Measurements from ENCODE around the gene PRR9. TPM values are rescaled to one million over a fixed set of nuclear protein-coding genes. Genes with fewer than 3 reads are reported as not detected.

Gene PRR9
- total RNA-seq, 1 experiment from 2014 or later: not detected

DNA sequence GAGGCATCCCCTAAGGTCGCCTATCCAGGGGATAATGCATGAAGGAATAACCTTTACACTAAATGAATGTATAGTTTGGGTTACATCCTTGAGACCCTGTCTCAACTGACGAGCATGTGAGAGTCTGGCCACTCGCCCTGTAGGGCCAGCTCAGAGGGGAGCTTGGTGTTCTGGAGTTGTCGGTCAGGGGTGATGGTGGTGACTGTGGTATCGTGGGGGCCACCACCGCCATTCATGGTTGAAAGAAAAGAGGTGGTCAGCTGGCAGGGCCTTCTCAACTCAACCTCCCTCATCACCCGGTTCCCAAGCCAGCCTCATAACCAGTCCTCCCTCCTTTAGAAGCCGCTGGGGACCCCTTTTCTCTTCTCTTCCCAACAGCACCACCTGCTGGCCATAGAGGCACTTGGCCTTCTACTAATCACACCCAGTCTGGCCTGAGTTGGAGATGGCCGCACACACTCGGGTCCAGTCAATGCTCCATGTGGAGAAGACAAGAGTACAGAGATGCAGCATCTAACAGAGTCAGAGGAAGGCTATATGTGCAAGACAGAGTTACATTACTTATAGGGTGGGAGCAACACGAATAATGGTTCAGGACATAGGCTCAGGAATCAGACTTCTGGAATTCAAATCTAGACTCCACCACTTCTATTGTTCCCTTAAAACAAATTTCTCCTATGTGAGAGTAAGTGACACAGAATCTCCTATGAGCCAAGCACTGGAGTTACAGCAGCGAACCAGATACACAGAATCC lies 11.9 kb downstream of the PRR9 start:
- peak; percentile 13 for DNase-seq (ENCODE audit: low read depth)

DNA sequence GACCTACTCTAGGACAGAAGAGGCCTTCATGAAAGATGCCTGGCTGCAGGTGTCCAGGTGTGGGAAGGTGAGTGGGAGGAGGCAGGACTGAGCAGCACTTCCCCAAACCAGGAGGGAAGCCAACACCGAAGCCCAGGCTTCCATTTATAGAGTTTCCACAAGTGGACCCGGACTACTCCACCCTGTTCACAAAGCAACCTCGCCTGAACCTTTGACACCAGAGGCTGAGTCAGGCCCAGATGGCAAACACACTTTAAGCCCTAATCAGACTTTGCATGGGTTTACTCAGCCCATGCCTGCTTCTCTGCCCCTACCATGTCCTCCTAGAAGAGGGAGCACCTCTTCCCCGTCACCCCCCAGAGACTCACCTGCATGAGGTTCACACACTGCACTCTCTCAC lies 14.0 kb downstream of the PRR9 start:
- no peak for DNase-seq (ENCODE audit: low read depth)

DNA sequence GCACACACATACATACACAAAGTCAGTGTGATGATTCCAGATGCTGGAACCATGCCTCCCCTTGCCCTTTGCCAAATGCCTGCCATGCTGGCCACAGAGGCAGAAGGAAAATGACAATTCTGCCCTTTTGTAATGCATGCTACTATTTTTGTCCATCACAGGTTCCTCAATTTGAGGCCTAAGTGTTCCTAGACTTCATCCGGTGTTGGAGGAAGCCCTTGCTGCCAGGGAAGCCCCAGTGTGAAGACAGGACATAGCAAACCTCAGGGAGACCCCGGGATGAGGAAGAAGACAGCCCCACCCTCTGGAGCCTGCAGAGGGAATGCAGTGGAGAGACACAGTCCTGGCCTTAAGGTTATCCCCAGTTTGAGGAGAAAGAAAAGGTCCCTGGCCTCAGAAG lies 14.4 kb downstream of the PRR9 start:
- no peak for DNase-seq (ENCODE audit: low read depth)

DNA sequence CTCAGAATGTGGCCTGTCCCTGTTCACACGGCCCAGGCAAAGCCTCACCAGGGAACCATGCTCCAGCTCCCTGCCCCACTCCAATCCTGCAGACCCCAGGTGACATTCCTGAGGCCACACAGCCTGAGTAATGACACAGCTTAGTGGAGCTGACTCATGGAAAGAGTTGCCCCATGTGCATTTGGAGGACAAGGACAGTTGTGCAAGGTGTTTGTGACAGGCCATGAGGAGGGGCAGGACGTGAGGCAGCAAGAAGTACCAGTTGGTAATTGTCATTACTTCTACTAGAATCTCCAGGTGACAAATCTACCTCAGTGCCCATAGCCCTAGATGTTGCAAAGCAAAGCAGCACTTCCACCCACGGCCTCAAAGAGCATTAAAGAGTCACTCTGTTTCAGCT lies 15.2 kb downstream of the PRR9 start:
- no peak for DNase-seq (ENCODE audit: low read depth)

DNA sequence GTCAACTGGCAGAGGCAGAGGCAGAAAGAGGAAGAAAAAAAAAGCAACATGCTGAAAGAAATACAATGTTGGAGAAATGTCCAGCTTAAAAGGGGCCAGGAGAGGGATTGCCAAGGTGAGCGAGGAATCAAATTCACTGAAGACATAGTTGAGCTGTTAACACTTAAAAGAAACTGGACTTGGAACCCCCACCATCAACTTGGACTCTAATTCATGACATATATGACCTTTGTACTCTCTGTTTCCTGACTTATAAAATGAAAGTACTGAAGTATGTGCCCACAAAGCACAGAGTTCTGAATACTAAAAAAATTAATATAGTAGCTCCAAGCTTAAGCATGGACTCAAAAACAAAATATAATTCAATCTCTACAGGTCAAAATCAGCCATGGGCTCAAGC lies 16.1 kb downstream of the PRR9 start:
- DNase-seq (ENCODE audit: low read depth): no peak

DNA sequence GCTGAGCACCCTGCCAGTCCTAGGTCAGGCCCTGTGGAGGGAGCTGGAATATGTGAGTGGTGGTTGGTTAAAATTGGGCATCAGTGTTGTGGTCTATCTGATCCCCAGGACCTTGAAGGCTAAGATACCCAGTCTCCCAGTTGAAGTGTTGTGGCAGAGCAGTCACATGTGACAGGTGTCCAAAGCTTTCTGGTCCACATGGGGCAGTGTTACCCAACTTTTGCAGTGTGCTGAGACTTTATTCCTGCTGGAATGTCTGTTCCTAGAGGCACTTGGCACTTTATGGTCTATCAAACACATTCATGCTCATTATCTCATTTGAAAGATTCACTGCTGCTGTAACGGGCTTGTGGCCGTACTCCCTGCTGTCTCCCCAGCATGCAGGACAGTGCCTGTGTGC lies 21.1 kb downstream of the PRR9 start:
- no peak for DNase-seq (ENCODE audit: low read depth)

DNA sequence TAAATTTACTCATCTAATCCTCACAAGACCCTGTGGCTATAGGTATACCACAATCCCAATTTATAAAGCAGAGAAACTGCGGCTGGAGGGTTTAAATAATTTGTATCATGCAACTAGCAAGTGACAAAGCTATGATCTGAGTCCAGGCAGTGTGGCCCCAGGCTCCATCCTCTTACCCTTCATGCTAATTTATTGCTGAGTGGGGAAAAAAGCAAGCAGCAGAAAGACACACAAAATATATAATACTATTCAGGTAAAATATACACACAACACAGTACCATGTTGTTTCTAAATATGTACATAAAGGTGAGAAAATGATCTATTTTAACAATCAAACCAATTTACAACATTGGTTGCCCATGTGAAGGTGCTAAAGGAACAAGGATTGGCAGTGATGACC lies 24.8 kb downstream of the PRR9 start:
- no peak for DNase-seq (ENCODE audit: low read depth)

DNA sequence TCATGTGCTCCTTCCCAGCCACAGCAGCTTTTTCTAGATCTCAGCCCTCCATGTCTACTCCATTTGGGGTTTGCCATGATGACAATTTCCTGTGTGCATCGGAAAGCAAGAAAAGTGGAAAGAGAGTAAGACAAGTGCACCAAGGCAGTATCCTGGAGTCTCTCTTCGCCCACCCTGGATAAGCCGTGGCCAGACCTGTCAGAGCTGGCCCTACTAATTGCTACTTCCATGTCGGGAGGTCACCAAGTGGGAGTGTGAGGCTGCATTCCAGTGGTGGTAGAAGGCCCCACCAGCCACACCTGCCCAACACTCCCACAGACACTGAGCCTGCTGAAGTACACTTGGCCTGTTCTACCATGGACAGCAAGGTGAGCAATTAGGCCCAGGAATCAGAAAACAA lies 28.1 kb downstream of the PRR9 start:
- no peak for DNase-seq (ENCODE audit: low read depth)

DNA sequence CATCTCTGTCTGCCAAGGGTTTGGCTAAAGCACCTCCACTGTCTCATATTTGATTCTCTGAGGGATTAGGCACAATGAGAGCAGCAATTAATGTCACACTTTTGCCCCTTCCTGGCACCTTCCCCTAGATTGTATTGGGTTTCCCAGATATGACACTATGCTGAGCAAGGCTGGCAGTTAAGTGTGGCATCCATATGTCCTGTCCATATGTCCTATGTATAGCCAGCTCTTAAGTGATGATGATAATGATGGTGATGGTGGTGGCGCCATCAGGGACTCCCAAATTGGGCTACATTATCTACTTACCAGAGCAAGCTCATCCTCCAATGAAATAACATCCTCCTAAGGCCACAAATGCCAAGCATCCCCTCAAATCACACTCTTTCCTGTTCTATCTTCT lies 28.6 kb downstream of the PRR9 start:
- DNase-seq (ENCODE audit: low read depth): no peak

DNA sequence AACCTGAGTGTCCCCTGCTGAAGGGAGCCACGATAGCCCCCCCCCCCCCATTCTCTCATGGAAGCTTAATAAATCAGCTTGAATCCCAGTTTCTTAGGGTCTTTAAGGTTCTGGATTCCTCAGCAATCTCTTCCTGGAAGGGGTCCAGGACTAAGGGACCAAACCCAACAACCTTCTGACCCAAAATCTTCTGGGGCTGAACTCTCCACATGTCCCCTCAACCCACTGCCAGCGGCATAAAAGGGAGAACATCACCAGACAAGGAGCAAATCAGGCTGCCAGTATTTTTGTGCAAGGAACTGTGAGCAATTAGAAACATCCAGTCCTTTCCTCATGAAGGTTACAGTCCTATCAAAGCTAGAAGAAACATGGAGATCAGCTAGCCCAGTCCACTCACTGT lies 29.4 kb downstream of the PRR9 start:
- no peak for DNase-seq (ENCODE audit: low read depth)

DNA sequence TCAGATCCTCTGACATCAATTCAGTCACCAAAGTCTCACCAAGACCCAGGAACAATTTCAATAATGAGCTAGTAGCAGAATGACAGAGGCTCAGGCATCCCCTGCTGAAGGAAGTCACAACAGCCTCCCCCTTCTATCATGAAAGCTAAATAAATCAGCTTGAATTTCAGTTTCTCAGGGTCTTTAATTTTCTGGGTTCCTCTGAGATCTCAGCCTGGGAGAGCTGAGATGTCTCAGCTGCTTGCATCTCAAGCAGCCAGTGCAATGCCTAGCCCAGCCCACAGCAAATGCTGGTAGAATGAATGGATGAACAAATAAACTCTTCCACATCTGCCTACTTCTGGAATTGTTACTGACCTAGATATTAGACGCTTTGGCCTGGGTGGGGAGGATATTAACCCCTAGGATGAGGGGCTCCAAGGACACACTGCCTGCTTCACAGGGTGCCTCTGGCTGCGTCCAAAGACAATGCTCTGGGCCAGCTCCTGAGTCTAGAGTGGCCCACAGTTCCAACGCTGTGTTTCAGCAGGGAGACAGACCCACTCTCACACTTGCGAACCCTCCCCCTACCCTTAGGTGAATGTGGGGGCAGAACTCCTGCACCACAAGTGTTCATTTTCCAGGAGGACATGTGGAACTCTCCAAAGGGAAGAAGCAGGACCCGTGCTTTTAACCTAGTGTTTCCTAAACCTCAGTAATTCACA lies 30.9 kb downstream of the PRR9 start:
- DNase-seq (ENCODE audit: low read depth): no peak

DNA sequence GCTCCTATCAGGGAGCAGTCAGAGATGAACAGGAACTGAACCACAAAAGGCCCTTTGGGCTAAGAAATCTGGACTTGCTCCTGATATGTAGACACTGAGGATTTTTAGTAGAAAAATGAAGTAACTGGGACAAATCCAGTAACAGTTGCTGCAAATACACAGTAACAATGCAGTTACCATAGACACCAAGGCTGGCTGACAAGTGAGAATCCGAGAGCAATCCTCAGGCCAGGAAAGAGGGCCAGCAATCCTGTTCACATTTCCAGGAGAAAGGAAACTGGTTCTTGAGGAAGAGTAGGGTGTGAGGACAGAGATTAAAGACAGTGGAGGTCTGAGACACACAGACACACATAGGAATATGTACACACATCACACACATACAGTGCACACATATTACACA lies 32.8 kb downstream of the PRR9 start:
- DNase-seq (ENCODE audit: low read depth): no peak

DNA sequence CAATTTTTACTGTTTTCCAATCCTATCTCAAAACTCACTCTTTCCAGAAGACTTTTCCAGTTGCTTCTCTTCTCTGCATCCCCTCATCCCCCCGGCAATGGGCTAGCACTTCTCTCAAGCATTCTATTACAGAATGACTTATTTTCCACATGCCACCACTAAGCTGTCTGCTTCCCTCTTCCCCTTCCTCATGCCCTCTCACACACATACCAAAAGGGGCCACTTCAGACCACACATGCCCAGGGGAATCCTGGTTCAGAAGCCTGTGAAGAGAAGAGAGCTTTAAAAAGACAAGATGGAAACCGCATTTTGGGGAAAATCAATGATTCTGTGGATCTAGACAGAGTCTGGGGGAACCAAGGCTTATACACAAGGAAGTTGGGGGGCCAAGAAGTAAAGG lies 33.7 kb downstream of the PRR9 start:
- no peak for DNase-seq (ENCODE audit: low read depth)

DNA sequence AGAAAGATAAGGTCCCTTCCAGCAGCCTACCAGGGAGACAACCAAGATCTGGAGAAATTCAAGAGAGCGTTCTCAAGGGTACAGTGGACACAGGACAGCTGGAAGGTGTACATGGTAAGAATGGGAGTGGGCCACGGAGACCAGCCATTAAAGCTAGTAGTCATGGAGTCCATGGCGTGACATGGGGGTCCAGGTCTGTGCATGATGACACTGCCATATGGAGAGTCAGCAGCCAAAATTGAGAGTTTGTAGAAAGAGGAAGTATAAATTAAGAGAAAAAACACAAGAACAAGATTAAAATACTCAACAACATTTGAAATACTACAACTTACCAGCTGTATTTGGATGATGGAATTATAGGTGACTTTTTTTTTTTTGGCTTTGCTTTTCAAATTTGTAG lies 34.2 kb downstream of the PRR9 start:
- DNase-seq (ENCODE audit: low read depth): no peak

DNA sequence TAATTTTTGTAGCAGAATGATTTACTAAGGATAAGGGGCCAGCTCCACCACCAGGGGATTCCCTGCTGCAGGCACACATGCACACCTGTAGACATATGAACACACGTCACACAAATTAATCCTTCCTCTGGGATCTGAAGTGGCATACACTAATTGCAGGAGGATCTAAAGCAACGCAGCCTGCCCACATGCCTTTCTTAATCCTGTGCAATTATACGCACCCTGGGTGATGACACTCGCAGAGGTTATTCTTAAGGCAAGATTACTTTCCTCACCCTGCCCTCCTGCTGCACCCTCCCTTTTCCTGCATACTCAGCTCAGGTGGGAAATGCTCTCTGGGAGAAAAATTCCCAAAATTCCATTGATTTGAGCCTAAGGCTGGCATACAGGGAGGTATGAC lies 34.6 kb downstream of the PRR9 start:
- no peak for DNase-seq (ENCODE audit: low read depth)

DNA sequence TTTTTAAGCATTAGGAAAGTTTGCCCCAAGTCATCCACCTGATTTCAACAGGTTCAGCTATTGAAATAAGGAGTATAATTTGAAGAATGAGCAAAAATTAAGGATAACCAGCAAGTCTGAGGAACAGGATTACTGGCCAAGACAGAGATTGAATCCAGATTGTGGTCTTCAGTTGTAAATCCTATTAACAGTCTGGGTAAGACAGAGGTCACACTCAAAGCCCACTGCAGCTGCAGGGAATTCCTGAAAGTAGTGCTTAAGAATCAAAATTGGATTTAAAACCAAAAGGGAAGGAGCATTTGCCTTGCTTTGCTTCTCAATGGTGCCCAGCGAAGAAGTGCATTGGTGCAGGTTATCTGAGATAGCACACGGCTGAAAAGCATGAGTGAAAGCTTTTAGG lies 35.7 kb downstream of the PRR9 start:
- DNase-seq (ENCODE audit: low read depth): no peak

DNA sequence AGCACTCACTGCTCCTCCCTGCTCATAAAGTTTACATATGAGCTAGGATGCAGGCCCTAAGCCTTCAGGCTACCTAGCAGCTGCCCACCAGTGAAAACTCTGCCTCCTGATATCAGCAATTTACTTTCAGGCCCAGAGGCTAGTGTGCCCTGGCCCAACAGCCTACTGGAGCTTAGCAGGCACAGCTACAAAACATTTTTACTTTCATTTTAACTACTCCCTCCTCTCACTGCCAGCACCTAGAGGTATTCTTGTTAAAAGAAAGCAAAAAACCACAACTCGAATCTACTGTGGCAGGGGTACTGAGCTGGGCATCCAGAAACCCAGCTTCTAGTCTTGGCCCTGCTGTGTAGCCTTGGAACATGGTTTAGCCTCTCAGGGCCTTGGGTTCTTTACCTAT lies 36.3 kb downstream of the PRR9 start:
- DNase-seq (ENCODE audit: low read depth): no peak

DNA sequence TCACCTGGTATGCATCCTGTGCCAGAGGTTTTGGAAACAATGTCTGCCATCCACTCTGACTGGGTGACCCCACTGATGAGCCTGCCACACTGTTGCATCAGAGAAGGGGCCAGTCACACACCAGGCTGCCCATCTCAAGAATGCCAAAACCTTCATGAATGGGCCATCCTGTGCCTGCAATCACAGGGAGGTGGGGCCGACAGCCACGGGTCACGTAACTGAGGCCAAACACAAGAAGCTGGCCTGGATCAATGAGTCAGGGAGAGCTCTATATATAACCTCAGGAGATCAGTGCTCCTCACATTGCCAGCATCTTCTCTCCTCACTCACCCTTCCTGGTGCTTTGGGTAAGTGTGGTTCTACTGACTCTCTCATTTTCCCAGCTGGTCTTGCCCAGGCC lies 42.0 kb downstream of the PRR9 start, which contains the start of gene LORICRIN:
Gene LORICRIN, plus strand, starts transcription at position 301 of the 400 bp plus-strand sequence. CDS start 1,263 bp downstream, outside the sequence.
- no peak for DNase-seq (ENCODE audit: low read depth)

DNA sequence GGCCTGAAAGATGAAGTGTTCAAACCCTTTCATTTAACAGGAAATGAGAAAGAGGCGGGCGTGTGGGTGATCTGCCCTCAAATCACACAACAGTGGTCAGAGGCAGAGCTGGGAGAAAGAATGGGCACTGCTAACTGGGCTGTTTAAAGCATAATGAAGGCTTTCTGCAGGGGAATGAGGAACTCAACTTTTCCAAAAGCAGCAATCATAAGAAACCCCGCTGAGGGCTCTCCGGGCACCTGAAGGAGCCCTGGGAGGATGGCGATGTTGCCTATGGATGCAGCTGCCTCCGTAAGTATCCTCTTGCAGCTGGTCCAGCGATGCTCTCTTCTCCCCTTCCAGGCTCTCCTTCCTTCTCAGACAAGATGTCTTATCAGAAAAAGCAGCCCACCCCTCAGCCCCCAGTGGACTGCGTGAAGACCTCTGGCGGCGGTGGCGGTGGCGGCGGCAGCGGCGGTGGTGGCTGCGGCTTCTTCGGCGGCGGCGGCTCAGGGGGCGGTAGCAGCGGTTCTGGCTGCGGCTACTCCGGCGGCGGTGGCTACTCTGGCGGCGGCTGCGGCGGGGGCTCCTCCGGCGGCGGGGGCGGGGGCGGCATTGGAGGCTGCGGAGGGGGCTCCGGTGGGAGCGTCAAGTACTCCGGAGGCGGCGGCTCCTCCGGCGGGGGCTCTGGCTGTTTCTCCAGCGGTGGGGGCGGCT lies 43.3 kb downstream of the PRR9 start:
- no peak for DNase-seq (ENCODE audit: low read depth)

DNA sequence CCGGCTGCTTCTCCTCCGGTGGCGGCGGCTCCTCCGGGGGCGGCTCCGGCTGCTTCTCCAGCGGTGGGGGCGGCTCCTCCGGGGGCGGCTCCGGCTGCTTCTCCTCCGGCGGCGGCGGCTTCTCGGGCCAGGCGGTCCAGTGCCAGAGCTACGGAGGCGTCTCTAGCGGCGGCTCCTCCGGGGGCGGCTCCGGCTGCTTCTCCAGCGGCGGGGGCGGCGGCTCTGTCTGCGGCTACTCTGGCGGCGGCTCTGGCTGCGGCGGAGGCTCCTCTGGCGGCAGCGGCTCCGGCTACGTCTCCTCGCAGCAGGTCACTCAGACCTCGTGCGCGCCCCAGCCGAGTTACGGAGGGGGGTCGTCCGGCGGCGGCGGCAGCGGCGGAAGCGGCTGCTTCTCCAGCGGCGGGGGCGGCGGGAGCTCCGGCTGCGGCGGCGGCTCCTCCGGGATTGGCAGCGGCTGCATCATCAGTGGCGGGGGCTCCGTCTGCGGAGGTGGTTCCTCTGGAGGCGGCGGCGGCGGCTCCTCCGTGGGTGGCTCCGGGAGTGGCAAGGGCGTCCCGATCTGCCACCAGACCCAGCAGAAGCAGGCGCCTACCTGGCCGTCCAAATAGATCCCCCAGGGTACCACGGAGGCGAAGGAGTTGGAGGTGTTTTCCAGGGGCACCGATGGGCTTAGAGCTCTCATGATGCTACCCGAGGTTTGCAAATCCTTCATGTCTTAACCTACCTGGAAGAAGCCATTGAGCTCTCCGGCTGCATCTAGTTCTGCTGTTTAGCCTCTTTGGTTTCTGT lies 44.1 kb downstream of the PRR9 start:
- DNase-seq (ENCODE audit: low read depth): peak; percentile 9

DNA sequence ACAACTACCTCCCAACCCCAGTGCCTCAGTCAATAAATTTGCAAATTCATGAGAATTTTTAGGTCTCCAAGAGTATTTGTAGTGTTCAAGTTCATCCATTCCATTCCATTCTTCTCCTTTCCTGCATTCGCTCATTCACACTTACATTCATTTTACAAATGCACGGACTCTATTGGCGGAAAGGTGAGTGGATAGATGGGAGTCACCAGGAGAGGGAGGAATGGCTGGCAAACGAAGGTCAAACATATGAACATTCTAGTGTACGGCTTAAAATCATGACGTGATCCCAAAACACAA lies 44.6 kb downstream of the PRR9 start:
- no peak for DNase-seq (ENCODE audit: low read depth)

DNA sequence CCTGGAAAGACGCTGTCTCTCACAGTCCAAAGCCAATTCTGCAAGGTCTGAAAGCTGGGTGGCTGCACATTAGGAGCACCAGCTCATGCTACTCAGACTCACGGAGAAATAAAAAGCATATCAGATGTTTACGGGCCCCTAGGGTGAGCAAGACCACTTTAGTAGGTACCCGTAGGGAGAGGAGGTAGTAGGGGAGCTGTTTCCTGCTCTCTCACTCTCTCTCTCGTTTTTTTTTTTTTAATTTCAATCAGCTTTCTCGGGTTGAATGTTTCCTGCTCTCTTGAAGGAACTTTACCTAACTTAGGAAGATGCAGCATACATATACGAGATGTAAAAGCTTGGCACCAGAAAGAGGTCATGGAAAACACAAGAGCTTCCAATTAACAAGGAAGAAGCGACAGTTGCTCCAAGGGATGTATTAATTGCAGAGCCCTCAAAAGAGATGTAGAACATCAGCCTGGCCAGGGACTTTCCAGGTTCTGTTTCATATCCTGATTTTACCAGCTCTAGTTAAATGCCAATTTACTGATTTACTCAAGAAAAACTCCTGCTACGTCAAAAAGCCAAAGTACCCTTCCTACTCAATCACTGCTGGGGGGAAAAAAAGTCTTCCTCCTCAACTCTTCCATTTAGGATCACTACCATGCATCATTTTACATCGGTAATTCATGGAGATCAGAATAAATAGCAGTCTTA lies 45.2 kb downstream of the PRR9 start:
- no peak for DNase-seq (ENCODE audit: low read depth)

Data from RPMI7951 (cell line).